Mucosa of descending colon (tissue), 3 donors: ENCODE data around the gene GALNT5. TPM values are rescaled to one million over a fixed set of nuclear protein-coding genes. Genes with fewer than 3 reads are reported as not detected.

Source experiments
- ATAC-seq: fragments of 200-7000 bp; cut with Tn5 transposase; one replicate; pipeline ENCODE4 v1.9.1; 2020; ENCODE audit warnings: mild to moderate bottlenecking, moderate library complexity
- DNase-seq, 3 donors: peaks; one replicate each; pipeline ENCODE4 v3.0.0-alpha.2; 2020
- H3K36me3 ChIP-seq: fragments of 200-600 bp; one replicate; pipeline ENCODE4 v1.8.0; 2021; ENCODE audit warnings: low read depth, mild to moderate bottlenecking
- H3K4me1 ChIP-seq: fragments of 200-600 bp; one replicate; pipeline ENCODE4 v1.8.0; 2021; ENCODE audit warnings: low read depth, mild to moderate bottlenecking
- H3K4me3 ChIP-seq: fragments of 200-600 bp; one replicate; pipeline ENCODE4 v1.8.0; 2021; ENCODE audit warnings: mild to moderate bottlenecking
- H3K9me3 ChIP-seq: fragments of 200-600 bp; one replicate; pipeline ENCODE4 v1.8.0; 2021; ENCODE audit warnings: mild to moderate bottlenecking
- intact Hi-C, 2 donors: fragments of 100-400 bp; cut with DNase I in 1 of 2; cut with micrococcal nuclease in 1 of 2; formaldehyde crosslinking; loops; one replicate each; pipeline versions ENCODE4 v1.11.0 to v1.11.1; 2022; cut with DNase I, micrococcal nuclease
- total RNA-seq, 3 donors: library from RNA; stranded (reverse); fragmentation: NEBNext Ultra II Directional in 2 of 3; extraction: Animal tissue kit (Norgen Biotek cat#: 25700) in 2 of 3; gene quantifications; one replicate each; pipeline versions ENCODE4 v1.2.1 to v1.2.4, GENCODE V29; 2021 to 2023
- TF ChIP-seq, protein P1 (sequence below): fragments of 200-600 bp; IDR thresholded peaks from one replicate; pipeline ENCODE4 v1.8.0; 2022; ENCODE audit warnings: antibody characterized with exemption, mild to moderate bottlenecking
- donor health status: DM: no; HTN: no; CAD: no; lungs with moderate emphysema.
- donor health status: DM: no; HTN: no; CAD: no.
- donor health status: DM: no; HTN: yes; CAD: no.

GALNT5 gene
- total RNA-seq, 3 donors from 2014 or later = 16.5 to 46.1 (median 45.5) TPM

DNA sequence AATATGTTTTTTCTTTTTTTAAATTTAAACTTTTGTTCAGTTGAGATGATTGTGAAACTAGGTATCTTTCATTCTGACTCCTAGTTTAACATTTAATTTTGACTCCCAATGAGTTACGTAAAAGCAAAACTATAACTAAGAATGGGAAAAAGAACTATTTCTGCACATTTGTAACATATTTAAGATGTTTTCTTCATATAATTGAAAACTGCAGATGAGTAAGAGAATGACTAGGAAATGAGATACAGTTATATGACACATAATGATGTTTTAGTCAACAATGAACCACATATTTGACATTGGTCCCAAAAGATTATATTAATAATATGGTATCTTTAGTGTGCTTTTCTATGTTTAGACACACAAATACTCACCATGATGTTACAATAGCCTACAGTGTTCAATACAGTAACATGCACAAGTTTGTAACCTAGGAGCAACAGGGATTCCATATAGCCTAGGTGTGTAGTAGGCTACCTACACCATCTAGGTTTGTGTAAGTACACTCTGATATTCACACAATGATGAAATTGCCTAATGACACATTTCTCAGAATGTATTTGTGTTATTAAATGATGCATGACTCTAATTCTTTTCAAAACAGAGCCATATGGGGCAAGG, 55.5 kb downstream of the GALNT5 start:
- ATAC-seq = no peak
- TF ChIP-seq, protein P1, sequence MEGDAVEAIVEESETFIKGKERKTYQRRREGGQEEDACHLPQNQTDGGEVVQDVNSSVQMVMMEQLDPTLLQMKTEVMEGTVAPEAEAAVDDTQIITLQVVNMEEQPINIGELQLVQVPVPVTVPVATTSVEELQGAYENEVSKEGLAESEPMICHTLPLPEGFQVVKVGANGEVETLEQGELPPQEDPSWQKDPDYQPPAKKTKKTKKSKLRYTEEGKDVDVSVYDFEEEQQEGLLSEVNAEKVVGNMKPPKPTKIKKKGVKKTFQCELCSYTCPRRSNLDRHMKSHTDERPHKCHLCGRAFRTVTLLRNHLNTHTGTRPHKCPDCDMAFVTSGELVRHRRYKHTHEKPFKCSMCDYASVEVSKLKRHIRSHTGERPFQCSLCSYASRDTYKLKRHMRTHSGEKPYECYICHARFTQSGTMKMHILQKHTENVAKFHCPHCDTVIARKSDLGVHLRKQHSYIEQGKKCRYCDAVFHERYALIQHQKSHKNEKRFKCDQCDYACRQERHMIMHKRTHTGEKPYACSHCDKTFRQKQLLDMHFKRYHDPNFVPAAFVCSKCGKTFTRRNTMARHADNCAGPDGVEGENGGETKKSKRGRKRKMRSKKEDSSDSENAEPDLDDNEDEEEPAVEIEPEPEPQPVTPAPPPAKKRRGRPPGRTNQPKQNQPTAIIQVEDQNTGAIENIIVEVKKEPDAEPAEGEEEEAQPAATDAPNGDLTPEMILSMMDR = no peak
- H3K4me1 ChIP-seq = no peaks in the 10 kb centered on the region

DNA sequence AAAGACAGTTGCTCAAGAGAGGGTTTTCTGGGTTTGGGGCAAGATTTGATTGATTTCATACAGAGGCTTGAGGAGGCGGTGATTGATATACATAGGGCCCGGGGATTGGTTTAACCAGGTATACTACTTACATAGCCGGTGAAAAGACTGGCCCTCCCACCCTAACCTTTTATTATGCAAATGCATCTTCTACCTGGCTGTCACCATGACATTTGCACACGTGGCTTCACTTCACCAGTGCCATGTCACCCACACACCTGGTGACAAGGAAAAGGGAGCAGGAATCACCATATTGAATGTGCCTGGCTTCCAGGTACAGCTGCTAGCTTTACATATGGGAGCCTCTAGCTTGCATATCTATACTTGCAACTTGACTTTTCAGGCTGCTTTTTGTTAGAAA, 58.4 kb downstream of the GALNT5 start:
- intact Hi-C loops = no loop called here
- DNase-seq (no peak), ATAC-seq (no peak)
- TF ChIP-seq, protein P1 = no peak
- H3K4me3 ChIP-seq = no peak overlapping the region
- H3K9me3 ChIP-seq = no peaks in the 10 kb centered on the region
- no peaks in the 10 kb centered on the region for H3K4me1 ChIP-seq
- no peaks in the 10 kb centered on the region for H3K36me3 ChIP-seq

More for the DNA sequence above, 55.5 kb downstream of the GALNT5 start:
- no peak for DNase-seq
- Histone ChIP-seq H3K36me3 (no peaks in the 10 kb centered on the region), H3K9me3 (no peaks in the 10 kb centered on the region), H3K4me3 (no peak overlapping the region)
- intact Hi-C loops = no loop called here

DNA sequence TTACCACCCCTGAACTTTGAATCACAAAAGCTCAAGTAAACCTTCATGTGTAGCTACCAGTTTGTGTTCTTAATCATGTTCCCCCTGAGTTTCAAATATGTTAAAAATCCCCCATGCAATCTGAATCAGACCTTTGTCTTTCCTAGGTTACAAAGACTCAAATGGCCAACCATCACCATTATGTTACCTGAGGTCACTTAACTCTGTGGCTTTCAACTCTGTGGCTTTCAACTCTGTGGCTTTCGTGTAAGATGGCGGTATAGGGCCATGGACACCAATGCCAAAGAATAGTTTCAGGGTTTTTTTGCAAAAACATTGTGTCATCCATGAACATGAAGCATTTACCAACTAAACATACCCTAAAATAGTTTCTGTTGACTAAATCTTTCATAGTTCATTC, 61.4 kb downstream of the GALNT5 start:
- ATAC-seq (no peak), DNase-seq (no peak)
- H3K36me3 ChIP-seq = no peaks in the 10 kb centered on the region
- no peaks in the 10 kb centered on the region for H3K9me3 ChIP-seq
- no peak overlapping the region for H3K4me3 ChIP-seq
- TF ChIP-seq, protein P1 = no peak
- H3K4me1 ChIP-seq = no peaks in the 10 kb centered on the region
- intact Hi-C loops = no loop called here

DNA sequence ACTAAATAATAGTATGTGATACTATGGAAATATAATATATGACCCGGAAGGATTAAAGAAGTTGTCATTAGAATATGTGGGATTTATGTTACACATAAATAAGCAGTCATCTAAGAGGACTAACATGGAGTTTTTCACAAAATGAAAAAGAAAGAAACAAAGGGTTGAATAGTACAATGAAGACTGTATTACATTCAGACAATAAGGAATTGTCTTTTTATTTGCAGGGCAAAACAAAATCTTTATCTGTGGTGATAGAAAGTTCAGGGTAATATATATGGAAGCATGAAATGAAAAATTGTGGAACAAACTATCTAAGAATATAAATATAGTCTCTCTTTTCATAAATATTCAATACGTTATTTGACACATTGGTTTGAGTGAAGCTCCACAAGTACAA, 62.3 kb downstream of the GALNT5 start:
- TF ChIP-seq, protein P1 = no peak
- Histone ChIP-seq H3K9me3 (no peaks in the 10 kb centered on the region), H3K4me3 (no peak overlapping the region), H3K36me3 (no peaks in the 10 kb centered on the region), H3K4me1 (no peaks in the 10 kb centered on the region)
- intact Hi-C loops = no loop called here
- DNase-seq = no peak
- ATAC-seq = no peak

DNA sequence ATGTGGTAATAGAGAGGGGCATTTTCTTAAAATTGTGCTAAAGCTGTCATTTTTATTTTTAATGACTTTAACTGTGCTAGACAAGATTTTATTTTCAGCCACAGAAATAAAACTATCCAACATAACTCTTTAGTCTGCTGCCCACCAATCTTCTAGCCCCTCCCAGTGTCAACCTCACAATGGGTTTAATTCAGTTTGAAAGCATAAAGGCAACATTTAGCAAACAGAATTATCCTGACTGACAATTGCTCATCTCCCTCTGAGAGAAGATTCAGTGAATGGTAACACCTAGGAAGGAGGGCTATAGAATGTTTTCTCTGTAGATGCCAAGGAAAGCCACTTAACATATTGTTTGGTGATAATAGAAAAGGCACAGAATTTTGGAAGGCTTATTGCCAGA, 62.9 kb downstream of the GALNT5 start:
- TF ChIP-seq, protein P1 = no peak
- no peaks in the 10 kb centered on the region for H3K36me3 ChIP-seq
- ATAC-seq (no peak), DNase-seq (no peak)
- H3K4me1 ChIP-seq = no peaks in the 10 kb centered on the region
- intact Hi-C loops = no loop called here
- no peaks in the 10 kb centered on the region for H3K9me3 ChIP-seq
- no peak overlapping the region for H3K4me3 ChIP-seq

DNA sequence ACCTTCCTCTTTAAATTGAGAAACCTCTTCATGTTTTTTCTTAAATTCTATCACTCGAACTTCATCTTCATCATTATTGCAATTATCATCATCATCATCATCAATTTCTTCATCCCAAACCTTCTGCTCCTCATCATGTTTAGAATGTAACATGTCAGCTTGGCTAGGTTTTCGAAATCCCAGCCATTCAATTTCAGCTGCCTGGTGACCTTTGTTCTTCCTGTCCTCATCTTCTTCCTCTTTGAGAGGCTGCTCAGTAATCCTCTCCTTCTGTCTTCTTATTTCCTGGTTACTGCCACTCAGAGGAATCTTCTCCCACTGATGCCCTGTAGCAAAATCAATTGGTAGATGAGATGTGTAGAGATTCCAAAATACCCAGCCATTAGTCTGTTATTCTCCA, 64.0 kb downstream of the GALNT5 start:
- no peaks in the 10 kb centered on the region for H3K4me1 ChIP-seq
- DNase-seq (no peak), ATAC-seq (peak; percentile 63)
- H3K9me3 ChIP-seq = no peaks in the 10 kb centered on the region
- H3K4me3 ChIP-seq = no peak overlapping the region
- TF ChIP-seq, protein P1 = no peak
- intact Hi-C loops = no loop called here
- H3K36me3 ChIP-seq = no peaks in the 10 kb centered on the region
